ENCODE measurements around the gene C6orf132. TPM values are rescaled to one million over a fixed set of nuclear protein-coding genes. Genes with fewer than 3 reads are reported as not detected.

The C6orf132 gene
- total RNA-seq, 2 donors from 2014 or later, result 22.1 to 26.0 TPM

- Histone ChIP-seq H3K27ac (no peak overlapping the region), H3K4me3 (no peak overlapping the region), H3K27me3 (no peaks in the 10 kb centered on the region), H3K9me3 (no peaks in the 10 kb centered on the region), H3K36me3 (replicated peaks in 1 of 2; ENCODE audit: insufficient read depth in 1 of 2, low read depth in 2 of 2) (peaks cover 0 to 9% of the 10 kb centered on the region in 2 donors), H3K4me1 (peaks cover 8% of the 10 kb centered on the region)
- TF ChIP-seq POLR2A (IDR thresholded peaks at IDR 0.05), result no peak
- TF ChIP-seq, protein P1, sequence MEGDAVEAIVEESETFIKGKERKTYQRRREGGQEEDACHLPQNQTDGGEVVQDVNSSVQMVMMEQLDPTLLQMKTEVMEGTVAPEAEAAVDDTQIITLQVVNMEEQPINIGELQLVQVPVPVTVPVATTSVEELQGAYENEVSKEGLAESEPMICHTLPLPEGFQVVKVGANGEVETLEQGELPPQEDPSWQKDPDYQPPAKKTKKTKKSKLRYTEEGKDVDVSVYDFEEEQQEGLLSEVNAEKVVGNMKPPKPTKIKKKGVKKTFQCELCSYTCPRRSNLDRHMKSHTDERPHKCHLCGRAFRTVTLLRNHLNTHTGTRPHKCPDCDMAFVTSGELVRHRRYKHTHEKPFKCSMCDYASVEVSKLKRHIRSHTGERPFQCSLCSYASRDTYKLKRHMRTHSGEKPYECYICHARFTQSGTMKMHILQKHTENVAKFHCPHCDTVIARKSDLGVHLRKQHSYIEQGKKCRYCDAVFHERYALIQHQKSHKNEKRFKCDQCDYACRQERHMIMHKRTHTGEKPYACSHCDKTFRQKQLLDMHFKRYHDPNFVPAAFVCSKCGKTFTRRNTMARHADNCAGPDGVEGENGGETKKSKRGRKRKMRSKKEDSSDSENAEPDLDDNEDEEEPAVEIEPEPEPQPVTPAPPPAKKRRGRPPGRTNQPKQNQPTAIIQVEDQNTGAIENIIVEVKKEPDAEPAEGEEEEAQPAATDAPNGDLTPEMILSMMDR (IDR thresholded peaks at IDR 0.05), result no peak
- no peak for DNase-seq
- intact Hi-C loops (cut with DNase I), result no loop called here
- no peak for ATAC-seq
- 60 to 69% methylated on average over 1 to 9 of the region's 16 CpGs for WGBS, 2 donors
These were observed 37.7 kb downstream of the C6orf132 start for GRCh38 chr6:42104804-42105125.

DNA sequence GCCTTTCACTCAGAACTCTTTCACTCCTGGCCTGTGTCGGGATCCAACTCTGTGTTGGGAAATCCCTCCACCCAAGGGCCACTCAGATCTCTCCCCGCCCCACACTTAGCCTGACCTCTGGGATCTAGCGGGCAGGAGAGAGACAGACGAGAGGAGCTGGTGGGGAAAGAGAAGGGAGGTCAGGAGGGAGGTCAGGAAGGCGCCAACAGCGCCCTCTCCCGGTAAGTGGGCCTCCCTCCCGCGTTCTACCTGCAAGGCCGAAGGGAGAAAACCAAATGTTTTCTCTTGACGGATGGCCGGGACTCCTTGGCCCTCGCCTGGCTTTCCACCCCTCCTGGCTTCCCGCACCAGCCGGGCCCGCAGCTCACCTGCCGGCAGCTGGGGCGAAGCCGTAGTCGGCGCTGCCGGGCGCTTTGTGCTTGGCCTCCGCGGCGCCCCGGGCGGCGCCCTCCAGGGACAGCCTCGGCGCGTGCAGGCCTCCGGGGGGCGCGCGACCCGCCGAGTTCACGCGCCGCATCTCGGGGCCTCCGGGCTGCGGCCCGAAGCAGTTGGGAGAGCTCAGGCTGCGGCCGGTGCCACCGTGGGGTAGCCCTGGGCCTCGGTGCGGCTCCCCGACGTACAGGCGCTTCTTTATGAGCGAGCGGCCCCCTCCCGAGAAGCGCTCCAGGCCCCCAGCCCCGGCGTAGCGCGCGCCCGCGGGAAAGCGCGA lies 38.2 kb downstream of the C6orf132 start:
- ATAC-seq (peak; percentile 10), DNase-seq (peak in 1 of 4 donors; percentile 46)
- Histone ChIP-seq H3K9me3 (no peaks in the 10 kb centered on the region), H3K36me3 (replicated peaks in 1 of 2; ENCODE audit: insufficient read depth in 1 of 2, low read depth in 2 of 2) (peaks cover 0 to 7% of the 10 kb centered on the region in 2 donors), H3K4me3 (no peak overlapping the region), H3K27ac (no peak overlapping the region), H3K27me3 (no peaks in the 10 kb centered on the region), H3K4me1 (peaks cover 13% of the 10 kb centered on the region)
- WGBS, 2 donors, result 47 to 66% methylated on average over 13 to 35 of the region's 66 CpGs
- intact Hi-C loops (cut with DNase I), result no loop called here
- TF ChIP-seq, protein P1 (IDR thresholded peaks at IDR 0.05), result peak in 4 of 7 experiments; percentile 13 to 46 (median 30)
- TF ChIP-seq POLR2A (IDR thresholded peaks at IDR 0.05), result no peak

DNA sequence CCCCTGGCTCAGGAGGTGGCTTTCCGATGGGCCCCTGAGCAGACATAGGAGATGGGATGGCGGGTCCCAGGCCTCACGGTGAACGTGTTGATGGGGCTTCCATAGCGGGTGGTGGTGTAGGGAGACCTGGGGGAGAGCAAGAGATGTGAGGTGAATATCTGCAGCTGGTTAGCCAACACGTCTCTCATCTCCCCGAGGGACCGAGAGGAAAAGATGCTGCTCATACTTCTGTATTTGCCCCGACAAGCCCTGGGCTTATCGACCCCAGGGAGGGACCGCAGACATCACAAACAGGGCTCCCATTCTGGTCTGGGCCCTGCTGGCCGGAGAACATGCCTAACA lies 38.7 kb downstream of the C6orf132 start:
- WGBS, 2 donors, result 89 to 96% methylated on average over 12 of the region's 12 CpGs
- Histone ChIP-seq H3K27ac (no peak overlapping the region), H3K9me3 (no peaks in the 10 kb centered on the region), H3K27me3 (no peaks in the 10 kb centered on the region), H3K4me3 (no peak overlapping the region), H3K4me1 (peaks cover 16% of the 10 kb centered on the region), H3K36me3 (replicated peaks in 1 of 2; ENCODE audit: insufficient read depth in 1 of 2, low read depth in 2 of 2) (peaks cover 0 to 7% of the 10 kb centered on the region in 2 donors)
- TF ChIP-seq, protein P1 (IDR thresholded peaks at IDR 0.05), result no peak
- TF ChIP-seq POLR2A (IDR thresholded peaks at IDR 0.05), result no peak
- intact Hi-C loops (cut with DNase I), result no loop called here
- DNase-seq (no peak), ATAC-seq (no peak)

- no peak for ATAC-seq
- 90 to 94% methylated on average over 7 of the region's 7 CpGs for WGBS, 2 donors
- Histone ChIP-seq H3K9me3 (no peaks in the 10 kb centered on the region), H3K4me3 (no peak overlapping the region), H3K4me1 (peaks cover 16% of the 10 kb centered on the region), H3K36me3 (replicated peaks in 1 of 2; ENCODE audit: insufficient read depth in 1 of 2, low read depth in 2 of 2) (peaks cover 0 to 5% of the 10 kb centered on the region in 2 donors), H3K27me3 (no peaks in the 10 kb centered on the region), H3K27ac (no peak overlapping the region)
- intact Hi-C loops (cut with DNase I), result no loop called here
- DNase-seq, result no peak
- TF ChIP-seq, protein P1 (IDR thresholded peaks at IDR 0.05), result no peak
- no peak for TF ChIP-seq POLR2A (IDR thresholded peaks at IDR 0.05)
These were observed 39.2 kb downstream of the C6orf132 start for GRCh38 chr6:42103216-42103615.

DNA sequence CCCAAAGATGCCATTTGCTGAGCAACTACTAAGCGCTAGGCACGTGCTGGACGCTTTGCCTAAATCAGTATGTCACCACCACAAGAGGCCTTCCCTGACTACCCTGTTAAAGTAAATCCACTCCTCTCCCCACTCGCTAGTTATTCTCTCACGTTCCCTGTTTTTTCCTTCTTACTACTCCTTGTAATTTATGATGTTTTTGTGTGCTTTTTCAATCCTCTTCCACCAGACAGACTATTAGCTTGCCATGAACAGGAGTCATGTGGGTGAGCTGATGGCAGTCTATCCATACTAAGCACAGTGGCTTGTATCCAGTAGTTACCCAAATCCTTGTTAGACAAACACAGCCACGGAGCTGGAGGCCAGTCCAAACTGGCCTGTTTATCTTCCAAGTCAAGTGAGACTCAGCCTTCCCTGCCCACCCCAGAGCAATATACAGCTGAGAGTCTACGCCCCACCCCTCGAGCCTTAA lies 41.2 kb downstream of the C6orf132 start:
- Histone ChIP-seq H3K36me3 (replicated peaks in 1 of 2; ENCODE audit: insufficient read depth in 1 of 2, low read depth in 2 of 2) (peaks cover 0 to 5% of the 10 kb centered on the region in 2 donors), H3K4me3 (no peak overlapping the region), H3K9me3 (no peaks in the 10 kb centered on the region), H3K4me1 (peaks cover 16% of the 10 kb centered on the region), H3K27me3 (no peaks in the 10 kb centered on the region), H3K27ac (no peak overlapping the region)
- DNase-seq, result no peak
- intact Hi-C loops (cut with DNase I), result no loop called here
- WGBS, 2 donors, result 73 to 76% methylated on average over 8 of the region's 8 CpGs
- TF ChIP-seq, protein P1 (IDR thresholded peaks at IDR 0.05), result no peak
- no peak for TF ChIP-seq POLR2A (IDR thresholded peaks at IDR 0.05)
- ATAC-seq, result no peak

All from body of pancreas (tissue), 4 donors.